GM12878 (cell line): ENCODE data around the gene RPS6KA4. TPM values are rescaled to one million over a fixed set of nuclear protein-coding genes. Genes with fewer than 3 reads are reported as not detected.
A peak's percentile ranks its signal among the peaks of the same experiment; 100 is the strongest.

ENCODE experiments used
- ATAC-seq: fragments of 200-7000 bp; cut with Tn5 transposase; 3 replicates; pipeline ENCODE4 v1.9.1; 2020; ENCODE audit warnings: mild to moderate bottlenecking, moderate library complexity
- BruUV-seq: library from RNA; stranded (reverse); fragments of 400-500 nt; replicated peaks from 2 replicates; lab custom pipeline; 2021; lab: Mats Ljungman, UMichigan
- CTCF ChIA-PET: fragments of 300-600 bp; sonication (Branson Sonifier 250); formaldehyde crosslinking; extraction: SDS; loops from one replicate; lab custom pipeline; 2021; ENCODE audit warnings: inconsistent platforms; lab: Yijun Ruan, JAX
- POLR2A ChIA-PET: fragments of 350-600 bp; formaldehyde crosslinking; extraction: SDS; loops from one replicate; lab custom pipeline; 2021; ENCODE audit warnings: inconsistent platforms; lab: Charles Lee
- RAD21 ChIA-PET: fragments of 300-600 bp; sonication (Branson Sonifier 250); formaldehyde crosslinking; loops from one replicate; lab custom pipeline; 2023; ENCODE audit warnings: antibody characterized with exemption; ENCODE audit not compliant: unreplicated experiment; lab: Charles Lee
- SMC1A ChIA-PET: fragments of 300-600 bp; sonication (Branson Sonifier 250); formaldehyde crosslinking; loops from one replicate; lab custom pipeline; 2023; ENCODE audit not compliant: unreplicated experiment, uncharacterized antibody; lab: Charles Lee
- DNase-seq: peaks from one replicate; pipeline ENCODE4 v3.0.0-alpha.2; 2011; ENCODE audit warnings: low read depth, low spot score
- FAIRE-seq: peaks from 3 replicates; lab custom pipeline; 2011; peaks lifted over from hg19 to GRCh38; lab: Jason Lieb, UNC
- H2AFZ ChIP-seq: 2 replicates; pipeline ENCODE4 v1.6.0; 2011; ENCODE audit warnings: low read depth, low read length, control low read depth; ENCODE audit not compliant: control insufficient read depth
- H3K27ac ChIP-seq: 2 replicates; pipeline ENCODE4 v1.5.1; 2011; ENCODE audit warnings: control low read depth; ENCODE audit not compliant: control insufficient read depth, insufficient read depth
- H3K27me3 ChIP-seq, 2 experiments: replicated peaks in 1 of 2; 2 replicates each; pipeline versions ENCODE4 v1.6.0 to v1.6.1; 2011; ENCODE audit warnings: low read length in 1 of 2; ENCODE audit not compliant: control insufficient read depth in 2 of 2, insufficient read depth in 2 of 2
- H3K36me3 ChIP-seq, 2 experiments: 2 replicates each; pipeline ENCODE4 v1.5.1; 2011; ENCODE audit warnings: low read length in 1 of 2; ENCODE audit not compliant: control insufficient read depth in 2 of 2, insufficient read depth in 2 of 2
- H3K4me1 ChIP-seq: 2 replicates; pipeline ENCODE4 v1.6.1; 2011; ENCODE audit warnings: mild to moderate bottlenecking, low read length, moderate library complexity, mixed read lengths; ENCODE audit not compliant: control insufficient read depth, insufficient read depth
- H3K4me2 ChIP-seq: 2 replicates; pipeline ENCODE4 v1.6.0; 2011; ENCODE audit warnings: control low read depth; ENCODE audit not compliant: control insufficient read depth, insufficient read depth
- H3K4me3 ChIP-seq: fragments of 200-600 bp; sonication (generic); 2 replicates; pipeline ENCODE4 v1.5.1; 2016
- H3K79me2 ChIP-seq: 2 replicates; pipeline ENCODE4 v1.6.0; 2011; ENCODE audit warnings: low read length; ENCODE audit not compliant: control insufficient read depth, insufficient read depth
- H3K9ac ChIP-seq: 2 replicates; pipeline ENCODE4 v1.8.0; 2011; ENCODE audit warnings: low read length, control low read depth, mixed read lengths; ENCODE audit not compliant: control insufficient read depth, insufficient read depth
- H3K9me3 ChIP-seq: replicated peaks from 3 replicates; pipeline ENCODE4 v1.5.1; 2011; ENCODE audit warnings: mild to moderate bottlenecking, low read length; ENCODE audit not compliant: control insufficient read depth, insufficient read depth
- H4K20me1 ChIP-seq: 2 replicates; pipeline ENCODE4 v1.6.0; 2011; ENCODE audit not compliant: control insufficient read depth, insufficient read depth
- CBX5 ChIP-seq: sonication (generic); IDR thresholded peaks from 2 replicates; pipeline ENCODE4 v1.6.1; 2016; ENCODE audit warnings: low read depth, moderate library complexity, mild to moderate bottlenecking, inconsistent platforms
- FOXK2 ChIP-seq: fragments of 450-650 bp; IDR thresholded peaks from 2 replicates; pipeline ENCODE4 v1.6.1; 2017; ENCODE audit warnings: mild to moderate bottlenecking, moderate library complexity
- HSF1 ChIP-seq: fragments of 150-350 bp; IDR thresholded peaks from 2 replicates; pipeline ENCODE4 v1.6.1; 2014; ENCODE audit warnings: mild to moderate bottlenecking, low read depth, low read length
- NFYB ChIP-seq: IDR thresholded peaks from 2 replicates; pipeline ENCODE4 v1.6.1; 2011; ENCODE audit warnings: low read depth, mild to moderate bottlenecking, low read length, improper control_type of control experiment, moderate library complexity; ENCODE audit not compliant: insufficient read depth
- RFX5 ChIP-seq: IDR thresholded peaks from 2 replicates; pipeline ENCODE4 v1.6.1; 2011; ENCODE audit warnings: low read depth, low read length, improper control_type of control experiment
- SKIL ChIP-seq: fragments of 450-650 bp; IDR thresholded peaks from 2 replicates; pipeline ENCODE4 v1.6.1; 2017; ENCODE audit warnings: mild to moderate bottlenecking, low read depth, inconsistent platforms; ENCODE audit not compliant: poor library complexity, severe bottlenecking
- SMARCA5 ChIP-seq: fragments of 450-650 bp; IDR thresholded peaks from 2 replicates; pipeline ENCODE4 v1.6.1; 2017; ENCODE audit warnings: mild to moderate bottlenecking
- SPI1 ChIP-seq: IDR thresholded peaks from 2 replicates; pipeline ENCODE4 v1.6.1; 2011; ENCODE audit warnings: low read depth, mild to moderate bottlenecking, low read length, moderate library complexity, borderline replicate concordance; ENCODE audit not compliant: insufficient read depth
- STAT1 ChIP-seq: fragments of 450-650 bp; conservative IDR thresholded peaks from 2 replicates; pipeline ENCODE4 v1.6.1; 2014; ENCODE audit warnings: antibody characterized with exemption, mild to moderate bottlenecking
- SUZ12 ChIP-seq: fragments of 200-600 bp; sonication (generic); IDR thresholded peaks from one replicate; pipeline ENCODE4 v1.6.1; 2018; ENCODE audit warnings: antibody characterized with exemption, mild to moderate bottlenecking; ENCODE audit not compliant: unreplicated experiment
- TCF12 ChIP-seq: IDR thresholded peaks from 2 replicates; pipeline ENCODE4 v1.6.1; 2011; ENCODE audit warnings: low read depth, mild to moderate bottlenecking, low read length
- WGBS: methylation state at CpG from one replicate; pipeline ENCODE4 v1.1.6; 2016; ENCODE audit warnings: low lambda C conversion rate; ENCODE audit not compliant: insufficient replicate concordance, insufficient coverage; ENCODE audit errors: missing lambda C conversion rate; 5-methylcytosine and 5-hydroxymethylcytosine counted together
- in situ Hi-C: fragments of 300-500 bp; cut with MboI; formaldehyde crosslinking; loops from 9 replicates; pipeline ENCODE4 v1.14.3; 2018; ENCODE audit warnings: mixed read lengths
- intact Hi-C: fragments of 100-400 bp; cut with micrococcal nuclease; formaldehyde crosslinking; loops from one replicate; pipeline ENCODE4 v1.14.2; 2022; ENCODE audit not compliant: unreplicated experiment
- polyA plus RNA-seq, 11 experiments: library from polyadenylated mRNA; depleted of rRNA in 4 of 11; unstranded in 6 of 11; stranded (reverse) in 5 of 11; fragments of >200 nt; fragmentation: Nextera tagmentation in 4 of 11; fragmentation: Illumina TruSeq in 1 of 11; extraction: Ambion mirVana in 4 of 11; extraction: Trizol in 1 of 11; gene quantifications; 1 replicate in 1 of 11; 2 replicates in 10 of 11; pipeline versions ENCODE4 v1.2.1 to v1.2.3, GENCODE V29; 2011 to 2016; ENCODE audit warnings: inconsistent platforms in 2 of 11, missing spikeins in 2 of 11, low read depth in 1 of 11
- total RNA-seq, 4 experiments: library from RNA; depleted of rRNA in 3 of 4; stranded (reverse); fragments of >200 nt in 3 of 4; fragmentation: Illumina TruSeq in 1 of 4; extraction: Trizol in 1 of 4; gene quantifications; 2 replicates each; pipeline versions ENCODE4 v1.2.1 to v1.2.3, GENCODE V29; 2013 to 2021
- TF ChIP-seq, protein P1 (sequence below): IDR thresholded peaks from 2 replicates; pipeline ENCODE4 v1.6.1; 2012; ENCODE audit warnings: low read depth, low read length, improper control_type of control experiment

Gene RPS6KA4
- total and polyA plus RNA-seq, 10 of the 15 experiments (the other 5 are each of a cell fraction or from before 2014, with no cell fraction given) = 0.34 to 32.6 (median 11.3) TPM

DNA sequence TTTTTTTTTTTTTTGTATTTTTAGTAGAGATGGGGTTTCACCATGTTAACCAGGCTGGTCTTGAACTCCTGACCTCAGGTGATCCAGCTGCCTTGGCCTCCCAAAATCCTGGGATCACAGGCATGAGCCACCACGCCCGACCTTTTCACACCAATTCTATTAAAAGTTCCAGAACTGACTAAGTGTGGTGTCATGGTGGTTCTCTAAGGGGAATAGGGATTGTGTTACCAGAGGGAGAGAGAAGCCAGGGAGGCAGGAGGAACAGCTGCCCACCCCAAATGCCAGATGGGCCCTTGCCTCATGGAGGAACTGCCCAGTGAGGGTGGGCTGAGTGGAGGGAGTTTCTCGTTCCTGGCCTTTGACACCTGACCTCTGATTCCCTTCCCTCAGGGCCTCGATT is 5.9 kb downstream of the RPS6KA4 start:
- no peak overlapping the region for H3K4me2 ChIP-seq
- no peaks in the 10 kb centered on the region; the same call in 2 of the 3 replicates for H3K9me3 ChIP-seq
- H3K9ac ChIP-seq = no peak overlapping the region
- H3K27me3 ChIP-seq = no peaks in the 10 kb centered on the region
- H3K36me3 ChIP-seq = peaks cover 5 to 17% of the 10 kb centered on the region in 2 experiments; a peak in 3 of 4 replicates
- H3K4me1 ChIP-seq = peaks cover 24% of the 10 kb centered on the region
- no peaks in the 10 kb centered on the region for H4K20me1 ChIP-seq
- no TSS peak for BruUV-seq
- no peak overlapping the region for H2AFZ ChIP-seq
- ChIA-PET SMC1A (no interaction called here), RAD21 (no interaction called here), POLR2A (interaction anchor here (0.6 to 0.7 kb wide), 2 partner anchors 40 to 71 kb away, joined by 4 to 5 read pairs; no protein-coding TSS in a partner anchor), CTCF (no interaction called here)
- peak overlapping the region; percentile 22 for H3K27ac ChIP-seq
- in situ Hi-C loops = no loop called here
- peaks cover 12% of the 10 kb centered on the region for H3K79me2 ChIP-seq
- intact Hi-C loops = no loop called here
- no peak for TF ChIP-seq HSF1
- no peak for FAIRE-seq
- 89% methylated on average over 4 of the region's 4 CpGs for WGBS
- H3K4me3 ChIP-seq = no peak overlapping the region
- DNase-seq = no peak
- ATAC-seq = no peak

DNA sequence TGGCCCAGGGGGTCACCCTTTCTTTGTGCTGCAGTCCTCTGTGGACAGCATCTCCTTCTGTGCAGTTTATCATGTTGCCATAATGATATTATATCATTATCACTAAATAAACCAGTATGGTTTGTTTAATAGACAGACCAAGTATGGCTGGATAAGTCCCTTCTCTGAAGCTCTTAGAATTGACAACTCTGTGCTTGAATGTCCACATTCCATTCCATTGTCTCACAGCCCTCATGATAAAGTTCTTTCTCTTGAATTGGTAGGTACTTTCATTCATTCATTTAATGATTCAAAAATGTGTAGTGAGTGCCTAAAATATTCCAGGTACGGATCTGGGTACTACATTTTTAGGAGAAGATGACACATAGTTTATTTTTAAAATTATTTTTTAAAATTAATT is 7.8 kb downstream of the RPS6KA4 start:
- Histone ChIP-seq H2AFZ (no peak overlapping the region), H3K9me3 (no peaks in the 10 kb centered on the region; the same call in 2 of the 3 replicates), H3K27ac (no peak overlapping the region), H3K79me2 (no peaks in the 10 kb centered on the region; the same call in 1 of the 2 replicates), H3K4me1 (peaks cover 6% of the 10 kb centered on the region), H3K4me2 (no peak overlapping the region), H3K36me3 (peaks cover 5 to 17% of the 10 kb centered on the region in 2 experiments; a peak in 3 of 4 replicates), H3K27me3 (no peaks in the 10 kb centered on the region), H3K9ac (no peak overlapping the region), H3K4me3 (no peak overlapping the region), H4K20me1 (no peaks in the 10 kb centered on the region)
- WGBS = 95% methylated on average over 1 of the region's 1 CpG
- BruUV-seq = no TSS peak
- no peak for FAIRE-seq
- in situ Hi-C loops = no loop called here
- RAD21 ChIA-PET = no interaction called here
- POLR2A ChIA-PET = no interaction called here
- intact Hi-C loops = no loop called here
- DNase-seq = no peak
- no peak for ATAC-seq
- CTCF ChIA-PET = interaction anchor here (1.8 kb wide), 1 partner anchor 12 kb away, joined by 7 read pairs; no protein-coding TSS in a partner anchor
- SMC1A ChIA-PET = no interaction called here
- TF ChIP-seq SPI1 (no peak), SKIL (no peak), TCF12 (no peak), RFX5 (no peak), NFYB (no peak), HSF1 (no peak), STAT1 (no peak), CBX5 (no peak), SUZ12 (no peak), FOXK2 (no peak), SMARCA5 (no peak)
- TF ChIP-seq, protein P1, sequence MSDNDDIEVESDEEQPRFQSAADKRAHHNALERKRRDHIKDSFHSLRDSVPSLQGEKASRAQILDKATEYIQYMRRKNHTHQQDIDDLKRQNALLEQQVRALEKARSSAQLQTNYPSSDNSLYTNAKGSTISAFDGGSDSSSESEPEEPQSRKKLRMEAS = no peak
